Inferior parietal cortex (tissue), 1 donor: ENCODE measurements around the gene TMEM121B.

ENCODE experiments used
- DNase-seq: peaks from one replicate; pipeline ENCODE4 v3.0.0-alpha.2; 2016; ENCODE audit errors: extremely low spot score

Gene TMEM121B

GRCh38 chr22:17138513-17138912 is 17.4 kb upstream of the TMEM121B start:
- DNase-seq, result no peak

- no peak for DNase-seq
These were observed 16.8 kb upstream of the TMEM121B start for GRCh38 chr22:17137861-17138425.

- no peak for DNase-seq
These were observed 16.0 kb upstream of the TMEM121B start for GRCh38 chr22:17137170-17137569.

GRCh38 chr22:17135153-17135760 is 14.1 kb upstream of the TMEM121B start:
- DNase-seq, result no peak

GRCh38 chr22:17133137-17133536 is 12.0 kb upstream of the TMEM121B start:
- no peak for DNase-seq

GRCh38 chr22:17132112-17132511 is 11.0 kb upstream of the TMEM121B start:
- DNase-seq, result no peak

GRCh38 chr22:17131686-17132085 is 10.5 kb upstream of the TMEM121B start:
- DNase-seq, result no peak

GRCh38 chr22:17130199-17130598 is 9.0 kb upstream of the TMEM121B start:
- DNase-seq, result no peak

GRCh38 chr22:17120711-17121232 is 388 bp downstream of the TMEM121B start:
- DNase-seq, result no peak

- DNase-seq, result no peak
These were observed 879 bp downstream of the TMEM121B start for GRCh38 chr22:17120281-17120680.

GRCh38 chr22:17119481-17120202 is 1.5 kb downstream of the TMEM121B start:
- DNase-seq, result no peak

- no peak for DNase-seq
These were observed 2.8 kb downstream of the TMEM121B start for GRCh38 chr22:17118342-17118741.

GRCh38 chr22:17117890-17118289 is 3.3 kb downstream of the TMEM121B start:
- DNase-seq, result no peak

GRCh38 chr22:17117400-17117799 is 3.8 kb downstream of the TMEM121B start:
- DNase-seq, result no peak

GRCh38 chr22:17116572-17117330 is 4.4 kb downstream of the TMEM121B start:
- DNase-seq, result no peak

GRCh38 chr22:17115945-17116565 is 5.1 kb downstream of the TMEM121B start:
- DNase-seq, result no peak

- DNase-seq, result no peak
These were observed 5.9 kb downstream of the TMEM121B start for GRCh38 chr22:17115236-17115635.

GRCh38 chr22:17114898-17115235 is 6.3 kb downstream of the TMEM121B start:
- no peak for DNase-seq

GRCh38 chr22:17114173-17114897 is 6.8 kb downstream of the TMEM121B start:
- DNase-seq, result no peak

GRCh38 chr22:17113600-17113999 is 7.6 kb downstream of the TMEM121B start:
- DNase-seq, result no peak

- DNase-seq, result no peak
These were observed 8.6 kb downstream of the TMEM121B start for GRCh38 chr22:17112491-17113042.
